GM21528 (cell line): ENCODE results near the gene PLVAP.
A peak's percentile ranks its signal among the peaks of the same experiment; 100 is the strongest.

Experiments
- ATAC-seq: cut with Tn5 transposase; IDR thresholded peaks from one replicate; pipeline ENCODE4 v1.9.1; 2021; ENCODE audit warnings: mild to moderate bottlenecking, moderate library complexity; ENCODE audit not compliant: unreplicated experiment, low FRiP score

The PLVAP gene

DNA sequence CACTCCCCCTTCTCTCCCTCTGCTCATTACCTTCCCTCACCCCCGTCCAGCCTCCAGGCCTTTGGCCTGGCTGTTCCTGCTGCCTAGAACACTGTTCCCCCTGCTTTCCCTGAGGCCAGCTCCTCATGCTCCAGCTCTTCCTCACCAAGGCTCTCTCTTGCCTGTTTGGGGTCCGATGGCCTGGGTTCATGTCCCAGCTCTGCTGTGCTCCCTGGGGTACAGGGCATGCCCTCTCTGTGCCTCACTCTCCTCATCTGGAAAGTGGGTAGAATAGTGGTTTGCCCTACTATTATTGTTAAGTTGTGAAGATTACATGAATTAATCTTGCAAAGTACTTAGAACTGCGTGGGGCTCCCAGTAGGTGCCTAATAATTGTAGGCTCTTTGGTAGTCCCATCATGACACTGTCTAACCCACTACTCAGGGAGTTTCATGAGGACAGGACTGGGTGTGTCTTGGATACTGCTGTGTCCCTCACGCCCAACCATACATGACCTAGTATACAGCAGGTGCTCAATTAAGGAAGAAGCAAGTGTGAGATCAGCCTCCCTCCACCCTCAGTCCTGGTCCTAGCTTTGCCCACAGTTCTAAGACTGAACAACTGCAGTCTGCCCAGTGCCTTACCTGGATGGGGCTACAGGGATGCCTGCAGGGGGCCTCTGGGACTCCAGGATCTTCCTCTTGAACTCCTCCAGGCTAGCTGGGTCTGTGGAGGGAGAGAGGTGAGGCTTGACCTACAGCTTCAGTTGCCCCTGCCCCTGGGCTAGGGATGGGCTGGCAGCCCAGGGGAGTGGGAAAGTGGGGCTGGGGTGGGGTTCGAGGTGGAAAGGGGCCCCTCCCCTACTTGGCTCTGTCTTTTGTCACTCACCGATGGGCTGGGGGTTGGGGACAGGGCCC lies 17.0 kb downstream of the PLVAP start:
- ATAC-seq = no peak

DNA sequence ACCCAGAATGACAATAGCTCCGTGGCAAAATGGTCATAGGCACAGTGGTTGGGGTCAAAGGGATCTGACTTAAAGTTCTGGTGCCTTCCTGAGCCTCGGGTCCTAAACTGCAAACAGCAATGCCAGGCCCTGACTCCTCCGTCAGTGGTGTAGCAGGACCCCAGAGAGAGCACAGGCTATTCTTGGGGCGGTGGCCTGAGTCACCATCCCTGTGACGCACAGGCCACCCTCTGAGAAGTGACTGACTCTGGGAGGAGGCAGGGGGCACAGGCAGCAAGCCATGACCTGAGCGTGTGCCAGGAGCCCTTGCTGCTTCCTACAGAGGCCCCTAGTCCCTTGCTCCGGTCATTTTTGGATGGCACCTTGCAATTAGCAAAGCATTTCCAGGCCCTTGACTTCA lies 18.7 kb downstream of the PLVAP start:
- ATAC-seq = no peak

DNA sequence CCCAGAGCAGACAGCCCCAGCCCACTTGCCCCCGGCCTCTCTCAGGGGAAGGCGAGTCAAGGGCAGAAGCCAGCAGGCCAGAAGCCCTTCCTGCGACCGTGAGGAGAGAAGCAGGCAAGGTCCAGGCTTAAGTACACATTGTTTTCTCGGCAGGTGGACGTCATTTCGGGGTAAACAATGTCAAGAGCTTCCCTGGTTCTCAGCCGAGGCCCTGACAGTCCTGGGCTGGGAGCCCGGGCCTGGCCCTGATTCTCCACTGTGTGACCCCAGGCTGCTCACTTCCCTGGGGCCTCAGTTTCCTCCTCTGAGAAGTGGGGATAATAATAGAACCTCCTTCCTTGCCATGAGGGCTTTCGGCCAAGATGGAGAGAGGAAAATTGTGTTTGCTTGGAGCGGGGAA lies 19.4 kb downstream of the PLVAP start:
- ATAC-seq = no peak

DNA sequence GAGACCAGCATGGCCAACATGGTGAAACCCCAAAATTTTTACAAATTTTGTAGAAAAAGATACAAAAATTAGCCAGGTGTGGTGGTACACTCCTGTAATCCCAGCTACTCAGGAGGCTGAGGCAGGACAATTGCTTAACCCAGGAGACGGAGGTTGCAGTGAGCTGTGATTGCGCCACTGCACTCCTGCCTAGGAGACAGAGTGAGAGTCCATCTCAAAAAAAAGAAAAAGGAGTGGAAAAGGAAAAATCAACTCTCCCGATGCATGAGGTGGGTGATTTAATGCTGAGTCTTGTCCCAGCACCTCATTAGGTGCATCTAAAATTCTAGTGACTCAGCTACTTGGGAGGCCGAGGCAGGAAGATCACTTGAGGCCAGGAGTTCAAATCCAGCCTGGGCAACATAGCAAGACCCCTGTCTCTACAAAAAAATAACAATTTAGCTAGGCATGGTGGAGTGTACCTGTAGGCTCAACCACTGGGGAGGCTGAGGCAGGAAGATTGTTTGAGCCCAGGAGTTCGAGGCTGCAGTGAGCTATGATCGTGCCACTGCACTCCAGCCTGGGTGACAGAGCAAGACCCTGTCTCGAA lies 20.0 kb downstream of the PLVAP start:
- ATAC-seq = no peak

DNA sequence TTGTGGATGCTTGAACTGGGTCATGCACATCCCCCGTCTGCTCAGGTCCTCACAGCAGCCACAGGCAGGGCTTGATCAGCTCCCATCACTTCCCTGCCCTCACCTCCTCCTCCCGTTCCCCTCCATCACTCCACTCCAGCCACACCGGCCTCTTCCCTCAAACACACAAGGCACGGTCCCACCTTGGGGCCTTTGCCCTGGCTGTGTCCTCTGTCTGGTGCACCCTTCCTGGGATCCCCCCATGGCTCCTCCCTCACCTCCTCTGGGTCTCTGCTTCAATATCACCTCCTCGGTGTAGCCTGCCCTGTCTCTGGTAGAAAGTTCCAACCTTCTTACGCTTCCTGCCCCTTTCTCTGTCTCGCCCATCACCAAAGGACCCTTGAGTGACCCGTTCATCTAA lies 23.8 kb downstream of the PLVAP start:
- no peak for ATAC-seq

DNA sequence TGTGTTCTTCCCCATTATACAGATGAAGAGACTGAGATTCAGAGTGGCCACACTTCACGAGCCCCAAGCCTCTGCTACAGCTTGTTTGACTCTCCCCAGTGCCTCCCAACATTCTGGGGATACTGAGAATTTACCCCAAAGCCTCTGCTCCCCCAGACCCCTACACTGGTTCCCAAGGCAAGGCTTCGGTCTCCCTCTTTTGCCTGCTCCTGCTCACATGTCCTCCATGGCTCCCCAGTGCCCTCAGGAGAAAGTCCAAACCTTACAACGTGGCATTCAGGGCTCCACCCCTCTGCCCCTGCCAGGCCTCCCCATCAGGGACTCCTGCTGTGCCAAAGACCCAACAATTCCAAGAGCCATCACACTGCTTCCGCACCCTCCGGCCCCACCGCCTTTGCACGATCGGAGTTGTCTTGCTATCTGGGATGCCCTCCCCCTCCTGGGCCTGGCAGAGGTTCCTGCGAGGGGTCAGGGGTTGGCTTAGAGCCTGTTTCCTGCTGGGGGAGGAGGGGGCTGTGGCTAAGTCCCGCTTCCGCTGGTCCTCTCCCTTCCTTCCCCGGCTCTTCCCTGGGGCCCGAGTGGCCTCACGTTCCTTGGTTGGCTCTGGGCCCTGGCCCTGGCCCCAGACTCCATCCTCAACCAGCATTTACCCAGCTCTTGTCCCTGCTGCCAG lies 24.4 kb downstream of the PLVAP start:
- ATAC-seq = no peak

DNA sequence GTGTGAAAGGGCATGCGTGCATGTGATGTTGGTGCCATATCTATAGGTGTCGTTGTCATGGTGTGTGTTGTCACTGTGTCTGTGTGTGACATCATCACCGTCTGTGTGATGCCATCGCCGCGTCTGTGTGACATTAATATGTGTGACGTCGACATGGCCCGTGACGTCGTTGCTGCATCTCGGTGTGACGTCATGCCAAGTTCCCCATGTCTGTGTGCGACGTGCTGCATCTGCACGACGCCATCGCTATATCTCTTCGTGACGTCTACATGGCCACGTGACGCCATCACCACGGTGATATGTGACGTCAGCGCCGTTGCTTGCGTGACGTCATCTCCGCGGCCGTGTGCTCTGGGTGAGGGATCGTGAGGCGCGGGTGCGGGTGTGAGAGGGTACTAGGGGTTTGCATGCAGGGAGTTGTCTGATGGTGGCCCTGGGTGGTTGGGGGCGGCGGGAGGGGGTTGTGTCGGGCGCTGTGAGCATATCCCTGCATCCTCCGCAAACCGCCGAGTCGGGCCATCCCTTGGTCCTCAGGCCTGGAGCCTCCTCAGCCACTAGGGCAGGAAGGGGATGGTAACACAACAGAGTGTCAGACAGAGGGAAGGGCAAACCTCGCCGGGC lies 25.2 kb downstream of the PLVAP start:
- ATAC-seq = no peak

DNA sequence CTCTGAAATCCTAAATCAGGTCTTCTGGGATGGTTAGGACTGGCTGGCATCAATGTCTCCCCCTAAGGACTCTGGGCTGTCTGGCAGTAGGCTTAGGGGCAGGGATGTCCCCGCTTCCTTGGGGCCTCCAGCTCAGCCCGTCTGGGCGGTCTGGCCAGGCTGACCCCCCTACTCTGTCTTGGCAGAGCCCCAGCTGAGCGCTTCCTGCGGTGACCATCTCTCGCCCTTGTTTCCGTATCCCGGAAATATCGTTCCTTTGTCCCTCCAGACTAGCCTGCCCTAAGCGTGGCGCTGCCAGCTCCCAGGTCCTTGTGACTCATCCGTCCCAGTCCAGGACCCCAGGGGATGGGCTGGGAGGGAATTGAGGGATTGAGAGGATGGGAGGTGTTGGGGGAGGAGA lies 28.4 kb downstream of the PLVAP start:
- no peak for ATAC-seq

DNA sequence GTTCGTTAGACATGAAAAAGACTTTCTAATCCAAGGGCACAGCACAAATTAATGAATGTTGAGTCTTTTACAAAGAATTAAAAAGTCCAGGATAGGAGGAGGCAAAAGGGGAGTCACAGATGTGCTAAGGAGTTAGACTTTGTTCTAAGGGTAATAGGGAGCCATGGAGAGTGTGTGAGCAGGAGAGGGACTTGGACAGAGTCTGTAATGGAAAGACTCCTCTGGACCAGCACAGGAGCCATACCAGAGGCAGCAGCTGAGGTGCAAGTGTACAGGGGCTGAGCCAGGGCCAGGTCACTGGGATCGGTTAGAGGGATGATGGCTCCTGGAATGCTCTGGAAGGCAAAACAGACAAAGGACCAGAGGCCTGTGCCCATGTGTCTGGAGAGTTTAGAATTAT lies 29.3 kb downstream of the PLVAP start:
- ATAC-seq = no peak

DNA sequence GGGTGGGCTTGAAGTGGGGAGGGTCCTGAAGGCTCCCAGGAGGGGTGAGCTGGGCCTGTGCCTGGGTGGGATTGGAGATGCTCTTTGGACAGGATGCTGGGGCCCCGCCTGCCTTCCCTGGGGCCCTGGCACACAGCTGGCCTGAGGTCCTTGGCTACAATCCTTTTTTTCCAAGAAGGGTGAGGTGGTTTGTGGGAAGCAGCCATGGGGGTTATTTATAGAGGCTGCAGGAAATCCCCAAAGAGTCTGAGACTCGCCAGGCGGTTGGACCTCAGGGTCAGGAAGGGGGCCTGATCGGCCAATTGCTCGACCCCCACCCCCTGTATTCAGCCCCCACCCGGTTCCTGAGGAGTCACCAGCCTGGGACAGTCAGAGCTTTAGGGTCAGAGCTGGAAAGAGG lies 29.8 kb downstream of the PLVAP start:
- ATAC-seq = no peak

DNA sequence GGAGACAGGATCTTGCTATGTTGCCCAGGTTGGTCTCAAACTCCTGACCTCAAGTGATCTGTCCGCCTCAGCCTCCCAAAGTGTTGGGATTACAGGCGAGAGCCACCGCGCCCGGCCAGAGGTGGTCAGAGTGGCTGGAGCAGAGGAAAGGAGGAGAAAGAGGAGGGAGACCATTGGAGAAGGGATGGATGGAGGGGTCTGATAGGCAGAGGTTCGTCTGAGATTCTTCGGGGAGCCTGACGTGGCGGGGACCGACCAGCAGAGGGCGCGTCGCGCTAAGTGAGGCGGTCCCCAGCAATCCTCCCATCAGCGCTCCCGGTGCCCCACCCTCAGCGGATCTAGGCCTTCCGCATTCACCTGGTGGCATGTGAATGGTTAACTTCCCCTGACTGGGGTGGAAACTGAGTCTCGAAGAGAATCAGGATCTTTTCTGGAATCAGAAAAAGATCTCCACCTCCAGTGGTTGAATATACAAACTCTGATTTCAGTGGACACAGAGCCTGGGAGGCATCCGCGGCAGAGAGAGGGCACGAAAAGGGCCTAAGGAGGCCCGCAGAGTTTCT lies 31.0 kb downstream of the PLVAP start:
- ATAC-seq = peak; percentile 60

DNA sequence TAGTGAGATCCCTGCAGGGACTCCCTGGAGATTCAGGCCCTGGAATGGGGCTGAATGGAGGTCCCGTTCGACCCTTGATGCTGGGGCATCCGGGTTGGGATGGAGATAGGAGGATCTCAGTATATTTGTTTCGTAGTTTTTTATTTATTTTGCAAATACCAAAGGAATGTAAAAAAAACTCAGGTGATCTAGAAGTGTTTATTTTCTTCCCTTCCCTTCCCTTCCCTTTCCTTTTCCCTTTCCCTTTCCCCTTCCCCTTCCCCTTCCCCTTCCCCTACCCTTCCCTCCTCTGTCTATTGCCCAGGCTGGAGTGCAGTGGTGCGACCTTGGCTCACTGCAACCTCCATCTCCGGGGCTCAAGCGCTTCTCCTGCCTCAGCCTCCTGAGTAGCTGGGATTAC lies 35.3 kb downstream of the PLVAP start:
- no peak for ATAC-seq

DNA sequence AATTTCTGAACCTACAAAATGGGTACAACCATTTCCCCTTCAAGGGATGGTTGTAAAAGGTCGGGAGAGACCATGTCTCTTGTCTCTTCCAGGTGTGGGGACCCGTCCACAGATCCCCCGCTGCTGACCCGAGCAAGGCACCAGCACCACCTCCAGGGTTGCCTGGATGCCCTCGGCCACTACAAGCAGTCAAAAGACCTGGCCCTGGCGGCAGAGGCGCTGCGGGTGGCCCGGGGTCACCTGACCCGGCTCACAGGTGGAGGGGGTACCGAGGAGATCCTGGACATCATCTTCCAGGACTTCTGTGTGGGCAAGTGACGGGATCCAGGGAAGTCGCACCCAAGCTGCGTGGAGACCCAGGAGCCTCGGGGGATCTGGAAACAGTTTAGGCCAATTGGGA lies 35.8 kb downstream of the PLVAP start:
- ATAC-seq = no peak

DNA sequence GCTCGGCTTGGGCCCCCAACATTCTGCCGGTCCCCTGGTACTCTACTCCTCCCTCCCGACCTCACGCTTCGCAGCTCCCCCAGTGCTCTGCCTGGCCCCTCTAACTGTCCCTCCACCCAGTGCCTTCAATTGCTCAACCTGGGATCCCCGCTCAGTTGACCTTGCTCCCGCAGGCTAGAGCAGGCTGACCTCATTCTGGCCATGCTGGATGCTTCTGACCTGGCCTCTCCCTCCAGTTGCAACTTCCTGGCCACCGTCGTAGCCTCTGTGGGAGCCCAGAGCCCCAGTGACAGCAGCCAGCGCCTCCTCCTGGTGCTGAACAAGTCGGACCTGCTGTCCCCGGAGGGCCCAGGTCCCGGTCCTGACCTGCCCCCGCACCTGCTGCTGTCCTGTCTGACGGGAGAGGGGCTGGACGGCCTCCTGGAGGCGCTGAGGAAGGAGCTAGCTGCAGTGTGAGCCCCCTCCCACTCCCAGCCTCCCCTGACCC lies 36.2 kb downstream of the PLVAP start:
- no peak for ATAC-seq

DNA sequence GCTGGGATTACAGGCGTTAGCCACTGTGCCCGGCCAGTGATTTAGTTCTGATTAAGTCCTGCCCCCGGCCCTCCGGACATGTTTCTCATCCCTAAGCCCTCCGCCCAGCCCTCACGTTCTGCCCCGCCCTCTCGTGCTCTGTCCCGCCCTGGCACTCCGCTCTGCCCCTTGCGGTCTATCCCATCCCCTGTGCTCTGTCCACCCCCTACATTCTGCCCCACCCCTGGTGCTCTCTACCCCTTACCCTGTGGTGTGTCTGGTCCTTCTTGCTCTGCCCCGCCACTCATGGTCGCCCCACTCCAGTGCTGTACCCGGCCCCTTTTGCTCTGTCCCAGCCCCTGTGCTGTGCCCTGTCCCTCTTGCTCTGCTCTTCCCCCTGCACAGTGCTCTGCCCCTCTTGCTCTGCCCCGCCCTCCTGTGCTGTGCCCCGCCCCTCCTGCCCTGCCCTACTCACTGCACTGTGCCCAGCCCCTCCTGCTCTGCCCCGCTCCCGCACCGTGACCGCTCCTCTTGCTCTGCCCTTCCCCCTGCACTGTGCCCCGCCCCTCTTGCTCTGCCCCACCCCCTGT lies 36.8 kb downstream of the PLVAP start:
- no peak for ATAC-seq

DNA sequence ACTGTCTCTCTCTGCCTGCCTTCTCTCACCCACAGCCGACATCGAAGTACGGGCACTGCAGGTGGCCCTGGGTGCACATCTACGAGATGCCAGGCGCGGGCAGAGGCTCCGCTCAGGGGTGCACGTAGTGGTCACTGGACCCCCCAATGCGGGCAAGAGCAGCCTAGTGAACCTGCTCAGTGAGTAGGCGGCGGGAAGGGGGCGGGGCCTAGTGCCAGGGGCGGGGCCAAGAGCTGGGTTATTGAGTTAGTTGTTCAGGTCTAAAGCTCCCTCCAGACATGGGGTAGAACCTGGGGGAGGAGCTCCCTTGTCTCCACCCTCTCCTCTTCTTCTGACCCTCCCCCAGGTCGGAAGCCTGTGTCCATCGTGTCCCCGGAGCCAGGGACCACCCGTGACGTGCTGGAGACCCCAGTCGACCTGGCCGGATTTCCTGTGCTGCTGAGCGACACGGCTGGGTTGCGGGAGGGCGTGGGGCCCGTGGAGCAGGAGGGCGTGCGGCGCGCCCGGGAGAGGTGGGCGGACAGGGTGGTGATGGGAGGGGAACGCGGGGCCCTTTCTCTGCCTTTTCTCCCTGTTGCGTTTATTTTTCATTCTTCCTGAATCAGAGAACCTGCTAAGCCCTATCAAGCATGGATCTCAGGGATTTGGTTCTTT lies 37.9 kb downstream of the PLVAP start:
- ATAC-seq = no peak

DNA sequence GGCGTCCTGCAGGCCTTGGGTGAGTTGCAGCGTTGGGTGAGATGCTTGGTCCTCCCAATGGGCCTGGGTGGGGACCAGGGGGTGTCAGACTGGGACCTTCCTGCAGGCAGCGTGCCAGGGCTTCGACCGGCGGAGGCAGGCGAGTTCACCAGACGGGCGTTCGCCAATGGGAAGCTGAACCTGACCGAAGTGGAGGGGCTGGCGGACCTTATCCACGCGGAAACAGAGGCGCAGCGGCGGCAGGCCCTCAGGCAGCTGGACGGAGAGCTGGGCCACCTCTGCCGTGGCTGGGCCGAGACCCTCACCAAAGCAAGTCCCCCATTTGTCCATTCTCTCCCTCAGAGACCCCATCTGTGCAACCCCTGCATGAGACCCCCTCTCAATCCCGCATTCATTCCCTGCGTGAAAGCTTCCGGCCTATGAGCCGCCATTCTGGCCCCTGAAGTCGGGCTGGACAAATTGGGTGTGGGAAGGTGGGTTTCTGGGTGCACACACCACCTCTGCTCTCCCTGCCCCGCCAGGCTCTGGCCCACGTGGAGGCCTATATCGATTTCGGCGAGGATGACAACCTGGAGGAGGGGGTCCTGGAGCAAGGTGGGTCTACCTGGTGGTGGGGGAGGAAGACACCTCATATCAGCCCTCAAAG lies 38.6 kb downstream of the PLVAP start:
- no peak for ATAC-seq

DNA sequence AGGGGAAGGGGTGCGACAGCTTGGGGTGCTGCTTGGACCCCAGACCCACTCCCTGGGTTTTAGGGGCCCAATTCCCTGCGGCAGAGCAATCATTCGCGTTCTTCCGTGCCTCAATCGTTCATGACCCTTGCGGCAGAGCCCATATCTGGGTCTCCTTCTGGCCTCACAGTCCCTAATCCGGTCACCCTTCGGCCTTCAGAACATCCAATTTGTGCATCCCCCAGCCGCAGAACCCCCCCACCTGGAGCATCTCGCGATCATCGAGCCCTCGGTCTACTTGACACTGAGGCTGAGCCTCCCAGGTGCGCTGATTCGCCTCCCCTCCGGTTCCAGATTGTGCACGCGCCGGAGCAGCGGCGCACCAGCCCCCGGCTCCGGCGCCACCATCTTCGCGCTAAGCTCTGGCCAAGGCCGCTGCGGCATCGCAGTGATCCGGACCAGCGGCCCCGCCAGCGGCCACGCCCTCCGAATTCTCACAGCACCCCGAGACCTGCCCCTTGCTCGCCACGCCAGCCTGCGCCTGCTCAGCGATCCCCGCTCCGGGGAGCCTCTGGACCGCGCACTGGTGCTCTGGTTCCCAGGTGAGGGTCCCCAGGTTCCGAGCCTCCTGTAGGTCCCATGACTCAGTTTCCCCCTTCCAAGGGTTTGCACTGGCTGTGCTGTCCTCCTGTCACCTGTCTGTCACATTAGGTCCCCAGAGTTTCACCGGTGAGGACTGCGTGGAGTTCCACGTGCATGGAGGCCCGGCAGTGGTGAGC lies 39.3 kb downstream of the PLVAP start:
- peak; percentile 4 for ATAC-seq
